ENCODE results near the gene TIMM13.

Gene TIMM13

DNA sequence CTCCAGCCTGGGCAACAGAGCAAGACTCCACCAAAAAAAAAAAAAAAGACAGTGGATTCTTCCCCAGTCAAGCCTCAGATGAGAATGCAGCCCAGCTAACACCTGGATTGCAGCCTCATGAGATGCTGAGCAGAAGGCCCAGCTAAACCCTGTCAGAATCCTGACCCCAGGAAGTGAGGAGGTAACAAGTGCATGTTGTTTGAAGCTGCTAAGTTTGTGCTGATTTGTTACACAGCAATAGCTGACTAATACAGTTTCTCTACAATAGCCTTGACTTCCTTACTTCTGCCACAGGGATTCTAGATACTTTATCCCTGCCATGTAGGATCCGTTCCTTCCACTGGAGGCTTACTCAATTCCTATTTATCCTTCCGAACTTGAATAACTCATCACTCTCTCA, 46.8 kb downstream of the TIMM13 start:
- no peak for DNase-seq

- DNase-seq, result no peak
These were observed 50.4 kb downstream of the TIMM13 start for GRCh38 chr19:2376784-2377519.
